H1 (cell line): ENCODE data around the gene GFRA3.

Experiments
- CEBPB ChIP-seq: IDR thresholded peaks from 2 replicates; pipeline ENCODE4 v1.6.1; 2012; ENCODE audit warnings: low read depth, low read length
- CHD2 ChIP-seq: IDR thresholded peaks from 2 replicates; pipeline ENCODE4 v1.6.1; 2012; ENCODE audit warnings: low read length, improper control_type of control experiment
- EZH2 ChIP-seq: fragments of 200-600 bp; sonication (generic); IDR thresholded peaks from 2 replicates; pipeline ENCODE4 v1.7.1; 2012; ENCODE audit warnings: low read depth, mild to moderate bottlenecking, moderate library complexity, low read length, inconsistent platforms; ENCODE audit not compliant: severe bottlenecking
- JUND ChIP-seq: IDR thresholded peaks from 2 replicates; pipeline ENCODE4 v1.6.1; 2011; ENCODE audit warnings: mild to moderate bottlenecking, improper control_type of control experiment, low read length
- POLR2A ChIP-seq, 2 experiments: IDR thresholded peaks; 1 replicate in 1 of 2; 2 replicates in 1 of 2; pipeline ENCODE4 v1.6.1; 2011; ENCODE audit warnings: low read depth in 2 of 2, low read length in 2 of 2, mild to moderate bottlenecking in 2 of 2; ENCODE audit errors: control extremely low read depth in 1 of 2
- SUZ12 ChIP-seq: fragments of 200-600 bp; sonication (generic); IDR thresholded peaks from 2 replicates; pipeline ENCODE4 v1.6.1; 2012; ENCODE audit warnings: mild to moderate bottlenecking, inconsistent platforms, low read length, moderate library complexity, mixed read lengths
- TF ChIP-seq, protein P1 (sequence below): IDR thresholded peaks from 2 replicates; pipeline ENCODE4 v1.6.1; 2011; ENCODE audit warnings: low read length, improper control_type of control experiment
- TF ChIP-seq, protein P2 (sequence below), 3 experiments: IDR thresholded peaks; 1 replicate in 2 of 3; 2 replicates in 1 of 3; pipeline versions ENCODE4 v1.5.1 to v1.6.1; 2011; ENCODE audit warnings: low read length in 3 of 3, mild to moderate bottlenecking in 3 of 3, inconsistent platforms in 2 of 3, low read depth in 1 of 3, moderate library complexity in 1 of 3; ENCODE audit not compliant: insufficient read depth in 1 of 3; ENCODE audit errors: control extremely low read depth in 1 of 3

DNA sequence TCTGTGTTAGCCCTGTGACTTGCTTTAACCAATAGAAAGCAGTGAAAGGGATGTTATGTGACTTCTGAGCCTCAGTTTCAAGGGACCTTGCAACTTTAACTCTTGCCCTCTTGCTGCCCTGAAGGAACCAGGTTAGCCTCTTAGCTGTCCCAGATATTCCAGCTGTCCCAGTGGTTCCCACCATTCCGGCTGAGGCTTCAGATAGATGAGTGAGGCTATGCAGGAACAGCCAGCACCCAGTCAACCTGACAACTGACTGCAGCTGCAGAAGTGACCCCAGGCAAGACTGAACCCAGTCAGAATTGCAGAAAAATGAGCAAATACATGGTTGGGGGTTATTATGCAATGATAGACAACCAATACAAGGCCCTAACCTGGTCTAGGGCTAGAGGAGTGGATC is 50.9 kb downstream of the GFRA3 start:
- TF ChIP-seq CHD2 (no peak), POLR2A (IDR thresholded peaks at IDR 0.05; ENCODE audit: control extremely low read depth in 1 of 2, low read depth in 2 of 2, low read length in 2 of 2) (no peak), CEBPB (no peak), JUND (no peak), EZH2 (no peak), SUZ12 (no peak)
- TF ChIP-seq, protein P1, sequence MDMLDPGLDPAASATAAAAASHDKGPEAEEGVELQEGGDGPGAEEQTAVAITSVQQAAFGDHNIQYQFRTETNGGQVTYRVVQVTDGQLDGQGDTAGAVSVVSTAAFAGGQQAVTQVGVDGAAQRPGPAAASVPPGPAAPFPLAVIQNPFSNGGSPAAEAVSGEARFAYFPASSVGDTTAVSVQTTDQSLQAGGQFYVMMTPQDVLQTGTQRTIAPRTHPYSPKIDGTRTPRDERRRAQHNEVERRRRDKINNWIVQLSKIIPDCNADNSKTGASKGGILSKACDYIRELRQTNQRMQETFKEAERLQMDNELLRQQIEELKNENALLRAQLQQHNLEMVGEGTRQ, result no peak
- TF ChIP-seq, protein P2, sequence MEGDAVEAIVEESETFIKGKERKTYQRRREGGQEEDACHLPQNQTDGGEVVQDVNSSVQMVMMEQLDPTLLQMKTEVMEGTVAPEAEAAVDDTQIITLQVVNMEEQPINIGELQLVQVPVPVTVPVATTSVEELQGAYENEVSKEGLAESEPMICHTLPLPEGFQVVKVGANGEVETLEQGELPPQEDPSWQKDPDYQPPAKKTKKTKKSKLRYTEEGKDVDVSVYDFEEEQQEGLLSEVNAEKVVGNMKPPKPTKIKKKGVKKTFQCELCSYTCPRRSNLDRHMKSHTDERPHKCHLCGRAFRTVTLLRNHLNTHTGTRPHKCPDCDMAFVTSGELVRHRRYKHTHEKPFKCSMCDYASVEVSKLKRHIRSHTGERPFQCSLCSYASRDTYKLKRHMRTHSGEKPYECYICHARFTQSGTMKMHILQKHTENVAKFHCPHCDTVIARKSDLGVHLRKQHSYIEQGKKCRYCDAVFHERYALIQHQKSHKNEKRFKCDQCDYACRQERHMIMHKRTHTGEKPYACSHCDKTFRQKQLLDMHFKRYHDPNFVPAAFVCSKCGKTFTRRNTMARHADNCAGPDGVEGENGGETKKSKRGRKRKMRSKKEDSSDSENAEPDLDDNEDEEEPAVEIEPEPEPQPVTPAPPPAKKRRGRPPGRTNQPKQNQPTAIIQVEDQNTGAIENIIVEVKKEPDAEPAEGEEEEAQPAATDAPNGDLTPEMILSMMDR (IDR thresholded peaks at IDR 0.05; ENCODE audit: control extremely low read depth in 1 of 3, insufficient read depth in 1 of 3, low read depth in 1 of 3, low read length in 3 of 3), result no peak
